C1 segment of cervical spinal cord (tissue), 14 donors: ENCODE data around the gene MBD5.

Experiments used
- DNase-seq, 14 donors: peaks; one replicate each; lab custom pipeline; 2025; lab: John Stamatoyannopoulos, UW

Gene MBD5

GRCh38 chr2:148110184-148110583 lies 89.3 kb downstream of the MBD5 start:
- DNase-seq, result no peak

DNA sequence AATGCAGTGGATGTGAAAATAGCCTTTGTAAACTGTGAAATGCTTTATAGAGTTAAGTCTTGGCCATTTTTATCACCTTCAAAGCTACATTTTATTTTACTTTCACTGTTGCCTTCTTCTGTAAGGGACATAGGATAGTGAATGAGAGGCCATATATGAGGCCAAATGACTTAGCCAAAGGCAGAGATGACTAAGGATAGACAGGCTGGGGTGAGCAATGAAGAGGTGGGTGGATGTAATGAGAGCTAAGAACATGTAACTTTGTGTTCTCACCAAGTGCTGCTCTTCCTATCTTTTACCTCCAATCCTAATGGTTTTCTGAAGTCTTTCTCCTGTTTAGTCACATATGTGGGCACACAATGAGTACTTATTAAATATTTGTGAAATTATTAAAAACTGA lies 101.9 kb downstream of the MBD5 start:
- no peak for DNase-seq

GRCh38 chr2:148124271-148124670 lies 103.4 kb downstream of the MBD5 start:
- no peak for DNase-seq

GRCh38 chr2:148130581-148130980 lies 109.7 kb downstream of the MBD5 start:
- no peak for DNase-seq

DNA sequence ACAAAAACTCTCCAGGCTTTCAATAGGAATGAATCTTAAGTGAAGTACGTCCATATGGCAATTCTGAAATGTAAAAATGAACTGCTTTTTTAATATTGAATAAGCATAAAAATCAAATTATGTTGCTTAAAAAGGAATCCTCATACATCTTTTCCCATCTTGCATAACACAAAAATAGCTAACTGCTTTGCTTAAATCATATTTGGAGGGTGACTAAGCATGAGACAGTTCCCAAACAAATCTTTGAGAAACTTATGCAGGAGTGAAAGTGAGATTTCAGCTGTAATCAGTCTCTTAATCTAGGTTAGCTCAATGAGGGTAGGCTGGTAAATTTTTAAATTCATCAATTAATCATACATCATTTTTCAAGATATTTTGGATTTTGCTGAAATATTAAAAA lies 111.5 kb downstream of the MBD5 start:
- no peak for DNase-seq

DNA sequence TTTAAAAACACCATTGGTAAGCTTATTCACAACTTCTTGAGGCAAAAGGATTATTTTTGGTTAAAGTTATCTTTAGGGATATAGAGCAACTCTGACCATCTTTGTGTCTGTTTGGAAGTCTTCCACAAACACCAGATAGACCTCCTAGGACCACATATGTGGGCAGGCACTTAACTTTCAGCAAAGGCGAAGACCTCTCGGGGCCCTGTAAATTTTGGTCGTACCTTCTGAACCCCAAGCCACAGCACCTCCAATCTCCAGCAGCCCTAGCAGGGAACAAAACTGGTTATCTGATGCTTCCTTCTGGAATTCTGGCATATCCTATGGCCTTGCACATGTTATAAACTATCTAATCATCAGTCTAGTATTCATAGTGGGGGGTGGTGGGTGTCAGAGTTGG lies 114.8 kb downstream of the MBD5 start:
- DNase-seq, result no peak

GRCh38 chr2:148136441-148136840 lies 115.5 kb downstream of the MBD5 start:
- DNase-seq, result no peak

DNA sequence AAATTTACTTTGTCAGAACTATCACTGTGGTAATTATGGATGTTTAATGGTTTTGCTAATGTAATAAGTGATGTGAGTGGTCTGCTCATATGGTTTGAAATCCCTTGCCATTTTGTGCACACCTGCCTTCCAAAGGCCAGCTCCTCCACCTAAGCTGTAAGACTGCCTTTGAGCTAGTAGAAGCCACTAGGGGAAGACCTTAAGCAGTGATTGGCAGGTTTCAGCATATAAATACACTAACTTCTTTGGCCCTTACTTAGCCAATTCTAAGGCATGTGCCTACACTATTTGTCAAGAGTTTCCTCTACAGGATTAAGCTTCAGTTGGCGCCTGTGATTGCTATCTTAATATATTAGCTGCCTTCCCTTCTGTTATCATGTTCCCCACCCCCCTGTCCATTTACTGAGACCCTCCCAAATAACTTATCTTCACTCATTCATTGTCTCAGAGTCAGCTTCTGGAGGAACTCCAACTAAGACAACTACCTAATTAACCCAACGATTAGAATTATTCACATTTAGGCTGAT lies 141.1 kb downstream of the MBD5 start:
- no peak for DNase-seq

- no peak for DNase-seq
Observed at GRCh38 chr2:148162871-148163270, 142.0 kb downstream of the MBD5 start.

GRCh38 chr2:148165975-148166374 lies 145.1 kb downstream of the MBD5 start:
- no peak for DNase-seq

- no peak for DNase-seq
Observed at GRCh38 chr2:148167241-148167766, 146.4 kb downstream of the MBD5 start.

GRCh38 chr2:148167855-148168254 lies 147.0 kb downstream of the MBD5 start:
- no peak for DNase-seq

DNA sequence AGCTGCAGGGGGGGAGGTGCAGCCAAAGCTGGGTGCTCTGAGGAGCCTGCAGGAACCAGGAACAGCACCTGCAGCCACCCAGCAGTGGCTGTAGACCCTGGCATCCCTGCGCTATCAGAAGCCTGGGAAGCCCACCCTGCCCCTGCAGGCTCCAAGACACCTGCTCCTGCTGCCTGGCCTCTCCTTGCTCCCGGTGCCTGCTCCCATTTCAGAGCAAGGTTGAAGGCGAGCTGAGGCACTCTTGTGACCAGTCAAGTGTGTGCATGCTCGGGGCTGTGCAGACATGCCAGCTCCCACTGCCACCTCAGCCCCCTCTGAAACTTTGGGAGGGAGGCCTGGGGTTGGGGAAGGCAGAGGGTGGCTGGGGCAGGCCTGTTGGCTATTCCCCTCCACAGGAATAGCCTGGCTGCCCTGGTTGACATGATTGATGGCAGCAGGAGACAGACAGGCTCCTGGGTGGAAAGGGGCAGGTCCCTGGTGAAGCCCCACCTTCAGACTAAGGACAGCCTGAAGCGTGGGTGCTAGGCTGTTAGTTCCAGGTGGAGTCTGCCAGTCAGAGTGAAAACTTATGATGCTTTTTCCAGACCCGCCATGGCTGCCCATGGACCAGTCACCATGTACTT lies 151.4 kb downstream of the MBD5 start:
- DNase-seq, result no peak

- DNase-seq, result no peak
Observed at GRCh38 chr2:148173168-148173567, 152.3 kb downstream of the MBD5 start.

GRCh38 chr2:148177559-148177958 lies 156.7 kb downstream of the MBD5 start:
- DNase-seq, result no peak

DNA sequence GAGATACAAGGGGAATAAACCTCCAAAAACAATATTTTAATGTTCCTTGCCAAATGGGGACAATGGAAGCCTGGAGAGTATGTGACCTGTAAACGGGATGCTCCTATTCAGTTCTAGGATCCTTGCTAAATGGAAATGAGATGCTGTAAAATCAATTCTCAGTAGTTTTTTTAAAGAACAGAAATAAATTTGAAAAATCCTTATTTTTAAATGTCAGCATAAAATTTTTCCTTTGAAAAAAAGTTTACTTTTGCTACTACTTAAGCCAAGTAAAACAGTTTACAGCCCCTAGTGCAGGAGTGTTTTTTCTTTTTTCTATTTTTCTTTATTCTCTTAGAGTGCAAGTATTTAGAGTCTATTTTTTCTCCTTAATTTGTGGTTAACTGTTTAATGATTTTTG lies 158.8 kb downstream of the MBD5 start:
- no peak for DNase-seq

GRCh38 chr2:148184976-148185375 lies 164.1 kb downstream of the MBD5 start:
- DNase-seq, result no peak

DNA sequence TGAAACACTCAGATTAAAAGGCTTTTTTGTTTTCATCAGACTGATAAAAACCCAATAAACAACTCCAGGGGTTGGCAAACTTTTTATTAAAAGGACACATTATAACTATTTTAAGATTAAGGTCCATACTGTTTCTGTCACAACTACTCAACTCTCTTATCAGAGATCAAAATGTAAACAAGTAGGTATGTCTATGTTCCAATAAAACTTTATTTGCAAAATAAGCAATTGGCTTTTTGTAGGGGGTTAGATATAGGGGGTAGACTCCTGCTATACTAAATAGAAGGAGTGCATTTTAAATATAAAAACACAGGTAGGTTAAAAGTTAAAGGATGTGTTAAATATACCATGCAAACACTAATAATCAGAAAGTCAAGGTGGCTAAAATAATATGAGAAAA lies 174.0 kb downstream of the MBD5 start:
- no peak for DNase-seq

- DNase-seq, result peak in 3 of 14 donors; percentile 1 to 9 (median 5)
Observed at GRCh38 chr2:148201075-148202004, 180.4 kb downstream of the MBD5 start.

DNA sequence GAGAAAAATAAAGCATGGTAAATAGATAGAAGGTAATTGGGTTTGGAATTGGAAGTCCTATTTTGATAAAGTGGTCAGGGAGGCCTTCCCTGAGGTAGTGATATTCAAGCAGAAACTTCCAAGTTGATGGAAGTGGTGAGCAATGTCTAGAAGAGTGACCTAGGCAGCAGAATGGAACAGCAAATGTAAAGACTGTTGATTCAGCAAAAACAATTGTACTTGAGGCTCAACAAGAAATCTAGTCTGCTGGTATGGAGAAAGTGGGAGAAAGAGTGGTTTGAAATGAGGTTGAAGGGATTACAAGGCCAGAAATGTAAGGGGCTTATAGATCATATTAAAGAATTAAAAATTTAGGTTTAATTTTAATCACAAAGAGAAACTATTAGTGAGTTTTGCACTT lies 181.3 kb downstream of the MBD5 start:
- no peak for DNase-seq

GRCh38 chr2:148207111-148207510 lies 186.2 kb downstream of the MBD5 start:
- DNase-seq, result no peak

DNA sequence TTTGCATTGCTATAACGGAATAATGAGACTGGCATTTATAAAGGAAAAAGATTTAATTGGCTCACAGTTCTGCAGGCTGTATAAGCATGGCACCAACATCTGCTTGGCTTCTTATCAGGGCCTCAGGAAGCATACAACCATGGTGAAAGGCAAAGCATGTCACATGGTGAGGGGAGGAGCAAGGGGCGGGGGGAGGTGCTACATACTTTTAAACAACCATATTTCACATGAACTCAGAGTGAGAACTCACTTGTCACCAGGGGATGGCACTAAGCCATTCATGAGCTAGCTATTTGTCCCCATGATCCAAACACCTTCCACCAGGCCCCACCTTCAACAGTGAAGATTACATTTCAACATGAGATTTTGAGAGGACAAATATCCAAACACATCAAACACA lies 188.7 kb downstream of the MBD5 start:
- DNase-seq, result no peak
